K562 (cell line): ENCODE data around the gene NNAT. TPM values are rescaled to one million over a fixed set of nuclear protein-coding genes. Genes with fewer than 3 reads are reported as not detected.
A peak's percentile ranks its signal among the peaks of the same experiment; 100 is the strongest.

ENCODE experiments used
- ATAC-seq: fragments of 200-7000 bp; cut with Tn5 transposase; 3 replicates; pipeline ENCODE4 v1.9.1; 2020; ENCODE audit warnings: moderate library complexity
- BruUV-seq: library from RNA; stranded (reverse); fragments of 400-500 nt; replicated peaks from 2 replicates; lab custom pipeline; 2021; lab: Mats Ljungman, UMichigan
- CTCF ChIA-PET: fragments of 300-600 bp; formaldehyde crosslinking; extraction: SDS; loops from one replicate; lab custom pipeline; 2021; ENCODE audit warnings: low intra/inter-chr PET ratio; lab: Yijun Ruan, JAX
- POLR2A ChIA-PET: fragments of 300-600, 350-650 bp; sonication (Branson Sonifier 250); formaldehyde crosslinking; extraction: SDS; loops from one replicate; lab custom pipeline; 2021; ENCODE audit warnings: antibody characterized with exemption, inconsistent platforms; lab: Yijun Ruan, JAX
- DNase-seq, 4 experiments: peaks; one replicate each; pipeline versions ENCODE4 v3.0.0 to v3.0.0-alpha.2; 2011 to 2018; ENCODE audit warnings: low spot score in 3 of 4, mixed read lengths in 3 of 4; ENCODE audit errors: extremely low read depth in 1 of 4
- FAIRE-seq: peaks from 2 replicates; lab custom pipeline; 2011; peaks lifted over from hg19 to GRCh38; lab: Jason Lieb, UNC
- H2AFZ ChIP-seq: 2 replicates; pipeline ENCODE4 v1.6.0; 2011; ENCODE audit warnings: low read depth, low read length, control low read depth, inconsistent platforms
- H3K27ac ChIP-seq: fragments of 200-600 bp; 3 replicates; pipeline ENCODE4 v1.8.0; 2011; ENCODE audit warnings: low read depth, mild to moderate bottlenecking, control low read depth, inconsistent platforms, low read length, moderate library complexity, mixed read lengths; ENCODE audit errors: extremely low read depth
- H3K27me3 ChIP-seq, 2 experiments: fragments of 300-600 bp in 1 of 2; 2 replicates in 1 of 2; 3 replicates in 1 of 2; pipeline versions ENCODE4 v1.6.0 to v1.8.0; 2011; ENCODE audit warnings: inconsistent platforms in 2 of 2, low read length in 2 of 2, mild to moderate bottlenecking in 1 of 2, mixed read lengths in 1 of 2, moderate library complexity in 1 of 2; ENCODE audit not compliant: control insufficient read depth in 2 of 2, insufficient read depth in 2 of 2
- H3K36me3 ChIP-seq: fragments of 300-600 bp; 3 replicates; pipeline ENCODE4 v1.8.0; 2011; ENCODE audit warnings: mild to moderate bottlenecking, low read length, inconsistent platforms; ENCODE audit not compliant: control insufficient read depth, insufficient read depth
- H3K4me1 ChIP-seq, 2 experiments: fragments of 200-600 bp in 1 of 2; replicated peaks in 1 of 2; 2 replicates in 1 of 2; 3 replicates in 1 of 2; pipeline versions ENCODE4 v1.5.1 to v1.8.0; 2011; ENCODE audit warnings: inconsistent platforms in 2 of 2, low read length in 2 of 2, mild to moderate bottlenecking in 1 of 2, mixed read lengths in 1 of 2, moderate library complexity in 1 of 2; ENCODE audit not compliant: control insufficient read depth in 2 of 2, insufficient read depth in 2 of 2
- H3K4me2 ChIP-seq: 2 replicates; pipeline ENCODE4 v1.6.1; 2011; ENCODE audit warnings: low read length, control low read depth, inconsistent platforms, mixed read lengths; ENCODE audit not compliant: insufficient read depth
- H3K4me3 ChIP-seq: fragments of 200-600 bp; sonication (generic), shearing (Covaris generic); 2 replicates; pipeline ENCODE4 v1.5.1; 2016; ENCODE audit warnings: control low read depth, inconsistent platforms
- H3K79me2 ChIP-seq: fragments of 200-600 bp; 3 replicates; pipeline ENCODE4 v1.8.0; 2011; ENCODE audit warnings: low read length, inconsistent platforms; ENCODE audit not compliant: control insufficient read depth, insufficient read depth
- H3K9ac ChIP-seq, 2 experiments: 2 replicates each; pipeline versions ENCODE4 v1.6.0 to v1.6.1; 2011; ENCODE audit warnings: low read depth in 2 of 2, low read length in 2 of 2, control low read depth in 1 of 2, inconsistent platforms in 1 of 2, mild to moderate bottlenecking in 1 of 2, mixed read lengths in 1 of 2; ENCODE audit not compliant: insufficient read depth in 1 of 2
- H3K9me1 ChIP-seq: one replicate; pipeline ENCODE4 v1.6.0; 2011; ENCODE audit warnings: inconsistent platforms, mild to moderate bottlenecking, low read length, moderate library complexity; ENCODE audit not compliant: control insufficient read depth, insufficient read depth
- H3K9me3 ChIP-seq: replicated peaks from 2 replicates; pipeline ENCODE4 v1.5.1; 2011; ENCODE audit warnings: low read depth, low read length, inconsistent platforms; ENCODE audit not compliant: control insufficient read depth, insufficient read depth
- H4K20me1 ChIP-seq: replicated peaks from 2 replicates; pipeline ENCODE4 v1.6.1; 2011; ENCODE audit warnings: low read length, inconsistent platforms, mixed read lengths; ENCODE audit not compliant: control insufficient read depth, insufficient read depth
- FOXM1 ChIP-seq, 2 experiments: fragments of 450-650 bp in 1 of 2; sonication (generic) in 1 of 2; formaldehyde crosslinking in 1 of 2; IDR thresholded peaks; 2 replicates each; pipeline versions ENCODE4 v1.6.1 to v1.9.0; 2017 to 2022; ENCODE audit warnings: low read depth in 2 of 2, mild to moderate bottlenecking in 2 of 2, missing genetic modification reagents in 1 of 2, moderate library complexity in 1 of 2
- IRF1 ChIP-seq: sonication (generic); formaldehyde crosslinking; IDR thresholded peaks from 2 replicates; pipeline ENCODE4 v1.8.0; 2022; ENCODE audit warnings: missing genetic modification reagents, mild to moderate bottlenecking, borderline replicate concordance
- NCOA2 ChIP-seq, 2 experiments: fragments of 450-650 bp; IDR thresholded peaks; 2 replicates each; pipeline ENCODE4 v1.6.1; 2018; ENCODE audit warnings: mild to moderate bottlenecking in 2 of 2, moderate library complexity in 1 of 2; ENCODE audit not compliant: partially characterized antibody in 2 of 2
- NFYB ChIP-seq: IDR thresholded peaks from 2 replicates; pipeline ENCODE4 v1.6.1; 2011; ENCODE audit warnings: mild to moderate bottlenecking, moderate library complexity; ENCODE audit not compliant: insufficient read length; ENCODE audit errors: extremely low read depth
- RB1 ChIP-seq: fragments of 450-650 bp; IDR thresholded peaks from 2 replicates; pipeline ENCODE4 v1.6.1; 2017; ENCODE audit warnings: low read depth, mild to moderate bottlenecking
- SNAPC5 ChIP-seq: fragments of 250-450 bp; sonication (Bioruptor Pico); IDR thresholded peaks from 2 replicates; pipeline ENCODE4 v1.8.0; 2021; ENCODE audit warnings: moderate library complexity, mild to moderate bottlenecking, inconsistent platforms
- ZNF395 ChIP-seq: fragments of 200-800 bp; sonication (Bioruptor generic); IDR thresholded peaks from 2 replicates; pipeline ENCODE4 v1.6.1; 2017; ENCODE audit warnings: missing genetic modification characterization, missing compliant biosample characterization
- ZNF507 ChIP-seq: conservative IDR thresholded peaks from 2 replicates; pipeline ENCODE4 v1.6.1; 2017; ENCODE audit warnings: missing genetic modification characterization, missing compliant biosample characterization
- WGBS: fragments of 100-300 bp; shearing (Covaris generic); methylation state at CpG from one replicate; pipeline ENCODE4 v1.1.6; 2016; ENCODE audit warnings: low coverage, mixed read lengths; ENCODE audit not compliant: insufficient coverage; ENCODE audit errors: missing lambda C conversion rate; 5-methylcytosine and 5-hydroxymethylcytosine counted together
- in situ Hi-C: fragments of 300-500 bp; cut with MboI; formaldehyde crosslinking; loops from 4 replicates; pipeline ENCODE4 v1.15.0; 2018; ENCODE audit warnings: inconsistent platforms, mixed read lengths
- intact Hi-C: fragments of 100-400 bp; cut with micrococcal nuclease; formaldehyde crosslinking; loops from 2 replicates; pipeline ENCODE4 v1.14.2; 2022
- polyA plus RNA-seq, 8 experiments: library from polyadenylated mRNA; depleted of rRNA in 4 of 8; stranded (reverse) in 5 of 8; unstranded in 3 of 8; fragments of >200 nt; fragmentation: Nextera tagmentation in 2 of 8; fragmentation: Illumina TruSeq in 1 of 8; extraction: Ambion mirVana in 2 of 8; extraction: Trizol in 1 of 8; gene quantifications; 2 replicates each; pipeline versions ENCODE4 v1.2.1 to v1.2.3, GENCODE V29; 2011 to 2014; ENCODE audit warnings: inconsistent platforms in 1 of 8, missing spikeins in 1 of 8
- total RNA-seq, 7 experiments: library from RNA; depleted of rRNA in 6 of 7; stranded (reverse); fragments of >200 nt in 6 of 7; fragmentation: Illumina TruSeq in 2 of 7; extraction: Trizol in 2 of 7; gene quantifications; 2 replicates each; pipeline versions ENCODE4 v1.2.1 to v1.2.3, GENCODE V29; 2011 to 2021; ENCODE audit warnings: low replicate concordance in 1 of 7

NNAT gene
- total and polyA plus RNA-seq, 9 of the 15 experiments (the other 6 are each of a cell fraction or from before 2014, with no cell fraction given) = 0.13 TPM; not detected in 8

GRCh38 chr20:37567331-37567665, 46.2 kb downstream of the NNAT start:
- Histone ChIP-seq H3K4me2 (no peak overlapping the region), H3K9me1 (no peaks in the 10 kb centered on the region), H3K36me3 (no peaks in the 10 kb centered on the region), H3K4me1 (peaks cover 10 to 16% of the 10 kb centered on the region in 2 experiments; a peak in 4 of 5 replicates), H3K27me3 (peaks cover 8 to 30% of the 10 kb centered on the region in 2 experiments; a peak in 4 of 5 replicates), H2AFZ (0 out of 2 replicates have a peak overlapping the region, but pooled peaks have one; percentile 14), H3K9ac (peak overlapping the region in 1 of 2 experiments; percentile 68; a peak in 1 of 4 replicates), H4K20me1 (peaks cover 9% of the 10 kb centered on the region; the same call in 1 of the 2 replicates), H3K27ac (no peak overlapping the region), H3K9me3 (no peaks in the 10 kb centered on the region), H3K79me2 (no peaks in the 10 kb centered on the region), H3K4me3 (no peak overlapping the region)
- ChIA-PET CTCF (no interaction called here), POLR2A (interaction anchor here (0.7 to 0.9 kb wide), 2 partner anchors 12 to 345 kb away, joined by 3 read pairs; no protein-coding TSS in a partner anchor)
- no TSS peak for BruUV-seq
- no peak for FAIRE-seq
- in situ Hi-C loops = loop anchor here (5.0 to 10.0 kb wide), 2 partner anchors 328 to 670 kb away; no protein-coding TSS in a partner anchor
- no peak for ATAC-seq
- 11% methylated on average over 7 of the region's 7 CpGs for WGBS
- no peak for DNase-seq
- TF ChIP-seq ZNF395 = no peak
- no peak for TF ChIP-seq FOXM1 (IDR thresholded peaks at IDR 0.05; ENCODE audit: low read depth)
- no peak for TF ChIP-seq FOXM1 (CRISPR knock-in tag; IDR thresholded peaks at IDR 0.05; ENCODE audit: low read depth)
- no peak for TF ChIP-seq NCOA2 (IDR thresholded peaks at IDR 0.05; ENCODE audit: partially characterized antibody in 2 of 2)
- TF ChIP-seq IRF1 (CRISPR knock-in tag) = no peak
- no peak for TF ChIP-seq NFYB
- TF ChIP-seq RB1 = no peak
- no peak for TF ChIP-seq ZNF507 (tag)
- no peak for TF ChIP-seq SNAPC5 (CRISPR knock-in tag)
- intact Hi-C loops = loop anchor here (1.0 to 5.0 kb wide), 3 partner anchors 33 to 655 kb away; no protein-coding TSS in a partner anchor
